WTC11 (cell line): Measurements from ENCODE around the gene LENG1. TPM values are rescaled to one million over a fixed set of nuclear protein-coding genes. Genes with fewer than 3 reads are reported as not detected.
A peak's percentile ranks its signal among the peaks of the same experiment; 100 is the strongest.
"Not testable (repeated sequence)": the region's sequence is repeated elsewhere in the genome, so short reads cannot be mapped to it uniquely, and the experiment has no call there.

ENCODE experiments used
- ATAC-seq: fragments of 200-7000 bp; cut with Tn5 transposase; 2 replicates; pipeline ENCODE4 v1.10.0; 2021; ENCODE audit warnings: mild to moderate bottlenecking, moderate library complexity
- CTCF ChIA-PET: fragments of 300-600 bp; sonication (Branson Sonifier 250); formaldehyde crosslinking; loops from one replicate; lab custom pipeline; 2021; ENCODE audit warnings: antibody characterized with exemption; lab: Charles Lee
- POLR2A ChIA-PET: fragments of 350-600 bp; sonication (Branson Sonifier 250); formaldehyde crosslinking; loops from one replicate; lab custom pipeline; 2021; ENCODE audit warnings: antibody characterized with exemption; lab: Charles Lee
- DNase-seq: peaks from one replicate; pipeline ENCODE4 v3.0.0; 2021; ENCODE audit warnings: low spot score
- H3K27ac Mint-ChIP-seq: 2 replicates; pipeline ENCODE4 v1.8.0; 2021; ENCODE audit warnings: mixed read lengths
- H3K27me3 Mint-ChIP-seq: 2 replicates; pipeline ENCODE4 v1.8.0; 2021; ENCODE audit warnings: low read depth, mild to moderate bottlenecking, moderate library complexity, mixed read lengths
- H3K36me3 Mint-ChIP-seq: 2 replicates; pipeline ENCODE4 v1.8.0; 2021; ENCODE audit warnings: mixed read lengths
- H3K4me1 Mint-ChIP-seq: 2 replicates; pipeline ENCODE4 v1.8.0; 2022; ENCODE audit warnings: mixed read lengths
- H3K4me3 Mint-ChIP-seq: 2 replicates; pipeline ENCODE4 v1.8.0; 2021; ENCODE audit warnings: mild to moderate bottlenecking, moderate library complexity, mixed read lengths
- H3K9me3 Mint-ChIP-seq: 2 replicates; pipeline ENCODE4 v1.8.0; 2021; ENCODE audit warnings: mixed read lengths
- ATF1 ChIP-seq: sonication (generic); formaldehyde crosslinking; IDR thresholded peaks from 2 replicates; pipeline ENCODE4 v1.8.1; 2023; ENCODE audit warnings: mild to moderate bottlenecking, moderate library complexity, missing genetic modification reagents
- CBFB ChIP-seq: sonication (generic); formaldehyde crosslinking; IDR thresholded peaks from 2 replicates; pipeline ENCODE4 v1.8.1; 2022; ENCODE audit warnings: mild to moderate bottlenecking, low read depth, missing genetic modification reagents
- CREB1 ChIP-seq: sonication (generic); formaldehyde crosslinking; IDR thresholded peaks from 2 replicates; pipeline ENCODE4 v1.8.0; 2023; ENCODE audit warnings: mild to moderate bottlenecking, missing genetic modification reagents
- KAT7 ChIP-seq: sonication (generic); formaldehyde crosslinking; IDR thresholded peaks from 2 replicates; pipeline ENCODE4 v1.8.1; 2023; ENCODE audit warnings: missing genetic modification reagents, mild to moderate bottlenecking, borderline replicate concordance
- NFATC4 ChIP-seq: fragments of 250-450 bp; sonication (Bioruptor Pico); IDR thresholded peaks from 2 replicates; pipeline ENCODE4 v1.9.0; 2021; ENCODE audit warnings: mild to moderate bottlenecking
- NFE2L1 ChIP-seq: sonication (generic); formaldehyde crosslinking; IDR thresholded peaks from 2 replicates; pipeline ENCODE4 v1.8.1; 2023; ENCODE audit warnings: missing genetic modification reagents
- TEAD1 ChIP-seq: sonication (generic); formaldehyde crosslinking; IDR thresholded peaks from 2 replicates; pipeline ENCODE4 v1.8.0; 2022; ENCODE audit warnings: mild to moderate bottlenecking, missing genetic modification reagents
- ZNF121 ChIP-seq: sonication (generic); formaldehyde crosslinking; IDR thresholded peaks from 2 replicates; pipeline ENCODE4 v1.8.0; 2023; ENCODE audit warnings: missing genetic modification reagents
- ZNF138 ChIP-seq: sonication (generic); formaldehyde crosslinking; conservative IDR thresholded peaks from 2 replicates; pipeline ENCODE4 v1.8.1; 2022; ENCODE audit warnings: mild to moderate bottlenecking, moderate library complexity, missing genetic modification reagents
- ZNF396 ChIP-seq: fragments of 250-450 bp; sonication (Bioruptor Pico); IDR thresholded peaks from 2 replicates; pipeline ENCODE4 v1.8.0; 2021; ENCODE audit warnings: mild to moderate bottlenecking, moderate library complexity, borderline replicate concordance
- ZNF423 ChIP-seq: fragments of 250-450 bp; sonication (Bioruptor Pico); IDR thresholded peaks from 2 replicates; pipeline ENCODE4 v2.1.2; 2022; ENCODE audit warnings: mild to moderate bottlenecking, moderate library complexity
- ZNF671 ChIP-seq: fragments of 250-450 bp; sonication (Bioruptor Pico); IDR thresholded peaks from 2 replicates; pipeline ENCODE4 v1.8.0; 2021; ENCODE audit warnings: mild to moderate bottlenecking
- total RNA-seq: library from RNA; stranded (reverse); gene quantifications from 3 replicates; pipeline ENCODE4 v1.2.3, GENCODE V29; 2021
- TF ChIP-seq, protein P1 (sequence below): sonication (generic); formaldehyde crosslinking; IDR thresholded peaks from 2 replicates; pipeline ENCODE4 v1.8.1; 2023; ENCODE audit warnings: mild to moderate bottlenecking, missing genetic modification reagents, moderate library complexity
- TF ChIP-seq, protein P2 (sequence below): sonication (generic); formaldehyde crosslinking; conservative IDR thresholded peaks from 2 replicates; pipeline ENCODE4 v1.8.1; 2022; ENCODE audit warnings: mild to moderate bottlenecking, missing genetic modification reagents
- TF ChIP-seq, protein P3 (sequence below): sonication (generic); formaldehyde crosslinking; IDR thresholded peaks from 2 replicates; pipeline ENCODE4 v1.8.1; 2022; ENCODE audit warnings: mild to moderate bottlenecking, moderate library complexity, missing genetic modification reagents
- TF ChIP-seq, protein P4 (sequence below): fragments of 250-450 bp; sonication (Bioruptor Pico); IDR thresholded peaks from 2 replicates; pipeline ENCODE4 v1.9.0; 2021; ENCODE audit warnings: mild to moderate bottlenecking

LENG1 gene
- total RNA-seq, 1 experiment from 2014 or later, result 4.9 TPM

DNA sequence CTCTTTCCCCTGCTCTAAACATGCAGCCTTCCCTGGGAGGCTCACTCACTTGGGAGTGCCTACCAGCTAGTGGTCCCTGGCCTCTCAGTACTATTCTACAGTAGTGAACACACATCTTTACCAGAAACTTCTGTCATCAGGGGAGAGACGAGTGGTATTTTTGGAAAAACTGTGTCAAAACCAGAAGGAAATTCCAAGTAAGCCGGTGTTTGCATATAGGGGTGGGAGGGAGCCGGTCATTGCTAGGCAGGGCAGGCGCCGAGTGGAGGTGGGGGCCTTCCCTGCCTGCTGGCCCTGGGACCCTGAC, 48.1 kb upstream of the LENG1 start:
- Mint-ChIP-seq H3K27me3 (no peaks in the 10 kb centered on the region), H3K9me3 (no peaks in the 10 kb centered on the region), H3K4me1 (peaks cover 51% of the 10 kb centered on the region), H3K36me3 (peaks cover 60% of the 10 kb centered on the region), H3K4me3 (no peak overlapping the region), H3K27ac (peak overlapping the region; percentile 86)
- ChIA-PET POLR2A (interaction anchor here (1.5 to 3.9 kb wide), 3 partner anchors 16 to 58 kb away, joined by 4 to 21 read pairs (median 7); partner anchors contain the start of genes MBOAT7 and TSEN34), CTCF (interaction anchor here (1.1 to 2.6 kb wide), 3 partner anchors 28 to 58 kb away, joined by 5 to 14 read pairs (median 5); no protein-coding TSS in a partner anchor)
- no peak for DNase-seq
- TF ChIP-seq, protein P1, sequence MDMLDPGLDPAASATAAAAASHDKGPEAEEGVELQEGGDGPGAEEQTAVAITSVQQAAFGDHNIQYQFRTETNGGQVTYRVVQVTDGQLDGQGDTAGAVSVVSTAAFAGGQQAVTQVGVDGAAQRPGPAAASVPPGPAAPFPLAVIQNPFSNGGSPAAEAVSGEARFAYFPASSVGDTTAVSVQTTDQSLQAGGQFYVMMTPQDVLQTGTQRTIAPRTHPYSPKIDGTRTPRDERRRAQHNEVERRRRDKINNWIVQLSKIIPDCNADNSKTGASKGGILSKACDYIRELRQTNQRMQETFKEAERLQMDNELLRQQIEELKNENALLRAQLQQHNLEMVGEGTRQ (CRISPR knock-in tag), result no peak
- TF ChIP-seq TEAD1 (CRISPR knock-in tag) (no peak), ZNF138 (no peak), ZNF121 (CRISPR knock-in tag) (no peak), ZNF423 (CRISPR knock-in tag) (no peak), ATF1 (CRISPR knock-in tag) (no peak), ZNF396 (CRISPR knock-in tag) (no peak), NFE2L1 (no peak)
- TF ChIP-seq, protein P2, sequence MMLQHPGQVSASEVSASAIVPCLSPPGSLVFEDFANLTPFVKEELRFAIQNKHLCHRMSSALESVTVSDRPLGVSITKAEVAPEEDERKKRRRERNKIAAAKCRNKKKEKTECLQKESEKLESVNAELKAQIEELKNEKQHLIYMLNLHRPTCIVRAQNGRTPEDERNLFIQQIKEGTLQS, result no peak
- TF ChIP-seq, protein P3, sequence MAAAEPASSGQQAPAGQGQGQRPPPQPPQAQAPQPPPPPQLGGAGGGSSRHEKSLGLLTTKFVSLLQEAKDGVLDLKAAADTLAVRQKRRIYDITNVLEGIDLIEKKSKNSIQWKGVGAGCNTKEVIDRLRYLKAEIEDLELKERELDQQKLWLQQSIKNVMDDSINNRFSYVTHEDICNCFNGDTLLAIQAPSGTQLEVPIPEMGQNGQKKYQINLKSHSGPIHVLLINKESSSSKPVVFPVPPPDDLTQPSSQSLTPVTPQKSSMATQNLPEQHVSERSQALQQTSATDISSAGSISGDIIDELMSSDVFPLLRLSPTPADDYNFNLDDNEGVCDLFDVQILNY (CRISPR knock-in tag), result no peak
- TF ChIP-seq, protein P4, sequence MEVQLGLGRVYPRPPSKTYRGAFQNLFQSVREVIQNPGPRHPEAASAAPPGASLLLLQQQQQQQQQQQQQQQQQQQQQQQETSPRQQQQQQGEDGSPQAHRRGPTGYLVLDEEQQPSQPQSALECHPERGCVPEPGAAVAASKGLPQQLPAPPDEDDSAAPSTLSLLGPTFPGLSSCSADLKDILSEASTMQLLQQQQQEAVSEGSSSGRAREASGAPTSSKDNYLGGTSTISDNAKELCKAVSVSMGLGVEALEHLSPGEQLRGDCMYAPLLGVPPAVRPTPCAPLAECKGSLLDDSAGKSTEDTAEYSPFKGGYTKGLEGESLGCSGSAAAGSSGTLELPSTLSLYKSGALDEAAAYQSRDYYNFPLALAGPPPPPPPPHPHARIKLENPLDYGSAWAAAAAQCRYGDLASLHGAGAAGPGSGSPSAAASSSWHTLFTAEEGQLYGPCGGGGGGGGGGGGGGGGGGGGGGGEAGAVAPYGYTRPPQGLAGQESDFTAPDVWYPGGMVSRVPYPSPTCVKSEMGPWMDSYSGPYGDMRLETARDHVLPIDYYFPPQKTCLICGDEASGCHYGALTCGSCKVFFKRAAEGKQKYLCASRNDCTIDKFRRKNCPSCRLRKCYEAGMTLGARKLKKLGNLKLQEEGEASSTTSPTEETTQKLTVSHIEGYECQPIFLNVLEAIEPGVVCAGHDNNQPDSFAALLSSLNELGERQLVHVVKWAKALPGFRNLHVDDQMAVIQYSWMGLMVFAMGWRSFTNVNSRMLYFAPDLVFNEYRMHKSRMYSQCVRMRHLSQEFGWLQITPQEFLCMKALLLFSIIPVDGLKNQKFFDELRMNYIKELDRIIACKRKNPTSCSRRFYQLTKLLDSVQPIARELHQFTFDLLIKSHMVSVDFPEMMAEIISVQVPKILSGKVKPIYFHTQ (CRISPR knock-in tag), result no peak
- no peak for ATAC-seq

DNA sequence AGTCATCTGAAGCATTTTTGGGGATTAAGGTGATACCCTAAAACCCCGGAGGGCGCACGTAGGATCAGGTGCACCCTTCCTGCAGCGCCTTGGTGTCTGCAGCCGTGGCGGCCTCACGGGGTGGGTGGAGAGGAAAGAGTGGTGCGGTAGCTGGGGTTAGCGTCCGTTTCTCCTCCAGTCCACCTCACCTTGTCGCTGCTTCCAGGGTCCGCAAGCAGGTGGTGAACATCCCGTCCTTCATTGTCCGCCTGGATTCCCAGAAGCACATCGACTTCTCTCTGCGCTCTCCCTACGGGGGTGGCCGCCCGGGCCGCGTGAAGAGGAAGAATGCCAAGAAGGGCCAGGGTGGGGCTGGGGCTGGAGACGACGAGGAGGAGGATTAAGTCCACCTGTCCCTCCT, 47.7 kb upstream of the LENG1 start:
- H3K9me3 Mint-ChIP-seq, DNase-seq, H3K27me3 Mint-ChIP-seq, H3K4me3 Mint-ChIP-seq, ATAC-seq: not testable (repeated sequence)
- ChIA-PET CTCF (interaction anchor here (1.1 to 1.6 kb wide), 2 partner anchors 27 to 59 kb away, joined by 5 read pairs; no protein-coding TSS in a partner anchor), POLR2A (interaction anchor here (0.7 to 3.9 kb wide), 3 partner anchors 16 to 70 kb away, joined by 3 to 21 read pairs (median 4); partner anchors contain the start of gene TSEN34)
- TF ChIP-seq ZNF671 (CRISPR knock-in tag) (peak; percentile 51), NFATC4 (peak; percentile 81)
- Mint-ChIP-seq H3K4me1 (peaks cover 56% of the 10 kb centered on the region), H3K27ac (peak overlapping the region; percentile 27; the same call in 1 of the 2 replicates), H3K36me3 (peaks cover 65% of the 10 kb centered on the region)

DNA sequence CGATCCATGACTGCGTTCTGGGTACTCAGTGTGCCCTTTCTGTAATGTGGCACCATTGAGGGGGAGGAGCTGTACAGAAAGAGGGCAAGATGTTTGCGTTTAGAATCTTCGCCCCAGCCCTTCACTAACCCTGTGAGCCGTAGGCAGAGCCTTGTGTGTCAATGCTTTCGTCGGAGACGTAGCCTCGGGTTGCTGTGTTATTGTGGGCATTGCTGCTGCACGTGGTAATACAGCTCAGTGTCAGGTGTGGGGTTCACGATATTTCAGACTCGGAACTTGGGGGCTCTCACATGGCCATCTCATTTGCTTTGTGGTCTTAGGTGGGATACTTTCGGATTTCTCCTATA, 47.3 kb upstream of the LENG1 start:
- TF ChIP-seq CREB1 (CRISPR knock-in tag) (no peak), CBFB (CRISPR knock-in tag) (no peak), KAT7 (CRISPR knock-in tag) (no peak)

More for the DNA sequence above, 47.3 kb upstream of the LENG1 start:
- ATAC-seq (no peak), DNase-seq (no peak)
- no peak overlapping the region for H3K4me3 Mint-ChIP-seq
- H3K27me3 Mint-ChIP-seq, result no peaks in the 10 kb centered on the region
- ChIA-PET POLR2A (interaction anchor here (0.7 to 2.3 kb wide), 3 partner anchors 17 to 70 kb away, joined by 3 to 9 read pairs (median 3); partner anchors contain the start of genes MBOAT7 and TSEN34), CTCF (interaction anchor here (1.1 kb wide), 1 partner anchor 59 kb away, joined by 5 read pairs; no protein-coding TSS in a partner anchor)
- peaks cover 59% of the 10 kb centered on the region for H3K4me1 Mint-ChIP-seq
- H3K9me3 Mint-ChIP-seq, result no peaks in the 10 kb centered on the region
- peak overlapping the region; percentile 27; the same call in 1 of the 2 replicates for H3K27ac Mint-ChIP-seq
- H3K36me3 Mint-ChIP-seq, result peaks cover 69% of the 10 kb centered on the region
